Endodermal cell (in vitro differentiated cells): Measurements from ENCODE around the gene PANK4. TPM values are rescaled to one million over a fixed set of nuclear protein-coding genes. Genes with fewer than 3 reads are reported as not detected.

Source experiments
- DNase-seq: peaks from one replicate; pipeline ENCODE4 v3.0.0-alpha.2; 2017
- H3K27ac ChIP-seq: 2 replicates; pipeline ENCODE4 v1.5.1; 2013; ENCODE audit warnings: mild to moderate bottlenecking, low read depth, low read length, moderate library complexity
- H3K27me3 ChIP-seq: 2 replicates; pipeline ENCODE4 v1.6.1; 2013; ENCODE audit warnings: mild to moderate bottlenecking, low read length, moderate library complexity; ENCODE audit not compliant: insufficient read depth, control insufficient read depth, poor library complexity, severe bottlenecking
- H3K36me3 ChIP-seq: 2 replicates; pipeline ENCODE4 v1.7.0; 2013; ENCODE audit warnings: mild to moderate bottlenecking, low read length, moderate library complexity; ENCODE audit not compliant: control insufficient read depth, insufficient read depth
- H3K4me1 ChIP-seq: one replicate; pipeline ENCODE4 v1.7.0; 2013; ENCODE audit warnings: low read length; ENCODE audit not compliant: control insufficient read depth, insufficient read depth
- H3K4me3 ChIP-seq: 2 replicates; pipeline ENCODE4 v1.5.1; 2013; ENCODE audit warnings: mild to moderate bottlenecking, low read length, moderate library complexity
- H3K9ac ChIP-seq: 2 replicates; pipeline ENCODE4 v1.6.1; 2013; ENCODE audit warnings: mild to moderate bottlenecking, low read length, moderate library complexity; ENCODE audit not compliant: poor library complexity, severe bottlenecking; ENCODE audit errors: extremely low read depth
- H3K9me3 ChIP-seq: 2 replicates; pipeline ENCODE4 v1.6.1; 2013; ENCODE audit warnings: mild to moderate bottlenecking, low read length, moderate library complexity; ENCODE audit not compliant: control insufficient read depth
- H3K27ac Mint-ChIP-seq: 2 replicates; pipeline ENCODE4 v1.8.0; 2020; ENCODE audit warnings: mixed read lengths
- H3K27me3 Mint-ChIP-seq: 2 replicates; pipeline ENCODE4 v1.8.0; 2021; ENCODE audit warnings: mild to moderate bottlenecking, mixed read lengths; ENCODE audit not compliant: insufficient read depth
- H3K36me3 Mint-ChIP-seq: 2 replicates; pipeline ENCODE4 v1.8.0; 2020; ENCODE audit warnings: low read depth, mixed read lengths
- H3K4me1 Mint-ChIP-seq: 2 replicates; pipeline ENCODE4 v1.8.0; 2020; ENCODE audit warnings: mixed read lengths
- H3K4me3 Mint-ChIP-seq: 2 replicates; pipeline ENCODE4 v1.8.0; 2020; ENCODE audit warnings: mild to moderate bottlenecking, moderate library complexity, mixed read lengths
- H3K9me3 Mint-ChIP-seq: 2 replicates; pipeline ENCODE4 v1.8.0; 2020; ENCODE audit warnings: mild to moderate bottlenecking, mixed read lengths
- CTCF ChIP-seq: fragments of 200-600 bp; sonication (generic); conservative IDR thresholded peaks from 2 replicates; pipeline ENCODE4 v1.5.0; 2021; ENCODE audit warnings: antibody characterized with exemption, mild to moderate bottlenecking
- WGBS, 2 experiments: methylation state at CpG; one replicate each; pipeline versions ENCODE4 v1.1.5 to v1.1.7; 2013; ENCODE audit warnings: missing lambda C conversion rate in 2 of 2, mixed read lengths in 1 of 2; ENCODE audit not compliant: insufficient coverage in 1 of 2, insufficient read length in 1 of 2; 5-methylcytosine and 5-hydroxymethylcytosine counted together
- total RNA-seq, 2 donors: library from RNA; stranded (reverse); fragmentation: NEBNext Ultra II Directional in 1 of 2; extraction: Animal tissue kit (Norgen Biotek cat#: 25700) in 1 of 2; gene quantifications; 2 replicates in 1 of 2; 3 replicates in 1 of 2; pipeline ENCODE4 v1.2.1, GENCODE V29; 2021

PANK4 gene
- total RNA-seq, 2 donors from 2014 or later: 45.6 to 49.5 TPM

GRCh38 chr1:2474104-2474844 lies 52.1 kb downstream of the PANK4 start:
- WGBS, 2 experiments: 73 to 75% methylated on average over 12 to 17 of the region's 17 CpGs
- H3K4me1 Mint-ChIP-seq: no peaks in the 10 kb centered on the region
- Histone ChIP-seq H3K4me3 (no peak overlapping the region), H3K9me3 (no peaks in the 10 kb centered on the region), H3K36me3 (no peaks in the 10 kb centered on the region), H3K4me1 (no peaks in the 10 kb centered on the region), H3K27me3 (no peaks in the 10 kb centered on the region), H3K27ac (no peak overlapping the region), H3K9ac (no peak overlapping the region)
- H3K4me3 Mint-ChIP-seq: no peak overlapping the region
- no peak for TF ChIP-seq CTCF
- H3K27me3 Mint-ChIP-seq: no peaks in the 10 kb centered on the region
- no peak for DNase-seq
- no peaks in the 10 kb centered on the region for H3K9me3 Mint-ChIP-seq
- no peak overlapping the region for H3K27ac Mint-ChIP-seq
- H3K36me3 Mint-ChIP-seq: no peaks in the 10 kb centered on the region

- no peaks in the 10 kb centered on the region for H3K36me3 Mint-ChIP-seq
- no peak overlapping the region for H3K27ac ChIP-seq
- H3K4me3 Mint-ChIP-seq: no peak overlapping the region
- no peak overlapping the region for H3K9ac ChIP-seq
- H3K4me1 Mint-ChIP-seq: no peaks in the 10 kb centered on the region
- H3K27ac Mint-ChIP-seq: no peak overlapping the region
- H3K36me3 ChIP-seq: no peaks in the 10 kb centered on the region
- no peaks in the 10 kb centered on the region for H3K27me3 Mint-ChIP-seq
- WGBS, 2 experiments: 91 to 94% methylated on average over 8 to 13 of the region's 13 CpGs
- H3K4me1 ChIP-seq: no peaks in the 10 kb centered on the region
- H3K9me3 Mint-ChIP-seq: no peaks in the 10 kb centered on the region
- no peak overlapping the region for H3K4me3 ChIP-seq
- TF ChIP-seq CTCF: no peak
- no peaks in the 10 kb centered on the region for H3K27me3 ChIP-seq
- DNase-seq: no peak
- no peaks in the 10 kb centered on the region for H3K9me3 ChIP-seq
These were observed 53.2 kb downstream of the PANK4 start for GRCh38 chr1:2473198-2473597.

GRCh38 chr1:2472561-2473177 lies 53.7 kb downstream of the PANK4 start:
- Mint-ChIP-seq H3K27me3 (no peaks in the 10 kb centered on the region), H3K9me3 (no peaks in the 10 kb centered on the region), H3K4me3 (no peak overlapping the region), H3K27ac (no peak overlapping the region), H3K36me3 (no peaks in the 10 kb centered on the region), H3K4me1 (no peaks in the 10 kb centered on the region)
- Histone ChIP-seq H3K9ac (no peak overlapping the region), H3K27ac (no peak overlapping the region), H3K4me1 (no peaks in the 10 kb centered on the region), H3K9me3 (no peaks in the 10 kb centered on the region), H3K4me3 (no peak overlapping the region), H3K27me3 (no peaks in the 10 kb centered on the region), H3K36me3 (no peaks in the 10 kb centered on the region)
- no peak for TF ChIP-seq CTCF
- 88 to 89% methylated on average over 13 to 25 of the region's 25 CpGs for WGBS, 2 experiments
- DNase-seq: no peak
